Hematopoietic multipotent progenitor cell treated with erythropoietin and hydrocortisone succinate and interleukin-3 and kit ligand, for 15 days (in vitro differentiated cells): ENCODE measurements around the gene SSTR4.
"Not testable (repeated sequence)": the region's sequence is repeated elsewhere in the genome, so short reads cannot be mapped to it uniquely, and the experiment has no call there.

Experiments used
- DNase-seq: peaks from one replicate; pipeline ENCODE4 v3.0.0-alpha.2; 2015; ENCODE audit warnings: low spot score

Gene SSTR4, protein sequence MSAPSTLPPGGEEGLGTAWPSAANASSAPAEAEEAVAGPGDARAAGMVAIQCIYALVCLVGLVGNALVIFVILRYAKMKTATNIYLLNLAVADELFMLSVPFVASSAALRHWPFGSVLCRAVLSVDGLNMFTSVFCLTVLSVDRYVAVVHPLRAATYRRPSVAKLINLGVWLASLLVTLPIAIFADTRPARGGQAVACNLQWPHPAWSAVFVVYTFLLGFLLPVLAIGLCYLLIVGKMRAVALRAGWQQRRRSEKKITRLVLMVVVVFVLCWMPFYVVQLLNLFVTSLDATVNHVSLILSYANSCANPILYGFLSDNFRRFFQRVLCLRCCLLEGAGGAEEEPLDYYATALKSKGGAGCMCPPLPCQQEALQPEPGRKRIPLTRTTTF

DNA sequence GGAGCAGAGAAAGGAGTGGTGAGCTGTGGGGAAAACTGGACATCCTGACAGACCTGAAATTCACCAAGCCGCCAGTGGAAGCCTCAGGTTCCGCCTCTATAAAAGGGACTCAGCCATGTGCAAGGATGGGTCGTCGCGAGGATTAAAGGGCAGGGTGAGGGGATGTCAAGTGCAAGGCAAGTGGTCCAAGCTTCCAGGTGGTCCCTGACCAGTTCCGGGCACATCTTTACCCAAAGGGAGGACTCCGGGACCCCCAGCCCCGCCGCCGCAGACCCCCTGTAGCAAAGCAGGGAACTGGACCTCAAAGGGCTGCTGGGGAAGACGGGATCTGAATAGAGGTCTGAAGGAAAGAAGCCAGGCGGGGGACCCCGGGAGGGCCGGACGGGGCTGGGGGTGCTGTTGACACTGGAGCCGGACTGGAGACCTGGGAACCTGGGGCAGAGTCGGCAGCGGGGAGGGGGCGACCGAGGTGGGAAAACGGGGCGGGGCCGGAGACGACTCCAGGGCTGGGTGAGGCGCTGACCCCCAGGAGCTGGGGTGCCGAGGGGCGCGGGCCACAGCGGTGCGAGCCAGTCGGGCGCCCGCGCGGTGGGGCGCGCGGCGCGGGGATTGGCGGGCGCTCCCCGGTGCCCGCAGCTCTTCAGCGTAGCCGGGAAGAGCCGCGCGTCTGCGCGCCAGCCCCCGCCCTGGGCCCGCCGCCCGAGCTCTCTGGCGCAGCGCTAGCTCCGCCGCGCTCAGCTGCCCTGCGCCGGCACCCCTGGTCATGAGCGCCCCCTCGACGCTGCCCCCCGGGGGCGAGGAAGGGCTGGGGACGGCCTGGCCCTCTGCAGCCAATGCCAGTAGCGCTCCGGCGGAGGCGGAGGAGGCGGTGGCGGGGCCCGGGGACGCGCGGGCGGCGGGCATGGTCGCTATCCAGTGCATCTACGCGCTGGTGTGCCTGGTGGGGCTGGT is at the start of gene SSTR4:
TSS of gene SSTR4 (plus strand) at position 592 of the 951 bp plus-strand sequence. CDS start at position 764, 172 bp downstream.
- DNase-seq, result no peak

GRCh38 chr20:22986601-22987000 is 48.5 kb upstream of the SSTR4 start:
- no peak for DNase-seq

- not testable (repeated sequence) for DNase-seq
Observed at GRCh38 chr20:22991424-22991823, 43.7 kb upstream of the SSTR4 start.

DNA sequence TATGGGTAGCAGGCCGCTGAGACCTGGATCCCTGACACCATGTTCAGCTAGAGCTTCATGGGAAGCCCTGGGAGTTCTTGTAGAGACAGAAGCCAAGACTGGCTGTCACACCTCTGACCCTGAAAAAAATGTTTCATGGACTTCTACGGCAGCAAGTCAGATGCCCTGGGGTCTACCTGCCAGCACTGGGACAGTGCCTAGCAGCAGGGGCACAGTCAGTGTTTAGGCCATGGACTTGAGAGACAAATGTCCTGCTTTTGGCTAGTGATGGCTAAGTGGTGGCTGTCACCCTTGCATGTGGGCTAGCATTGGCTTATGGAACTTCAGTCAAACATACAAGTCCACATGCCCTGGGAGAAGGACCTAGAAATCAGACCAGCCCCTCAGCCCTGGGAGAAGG is 41.3 kb upstream of the SSTR4 start:
- DNase-seq, result no peak

DNA sequence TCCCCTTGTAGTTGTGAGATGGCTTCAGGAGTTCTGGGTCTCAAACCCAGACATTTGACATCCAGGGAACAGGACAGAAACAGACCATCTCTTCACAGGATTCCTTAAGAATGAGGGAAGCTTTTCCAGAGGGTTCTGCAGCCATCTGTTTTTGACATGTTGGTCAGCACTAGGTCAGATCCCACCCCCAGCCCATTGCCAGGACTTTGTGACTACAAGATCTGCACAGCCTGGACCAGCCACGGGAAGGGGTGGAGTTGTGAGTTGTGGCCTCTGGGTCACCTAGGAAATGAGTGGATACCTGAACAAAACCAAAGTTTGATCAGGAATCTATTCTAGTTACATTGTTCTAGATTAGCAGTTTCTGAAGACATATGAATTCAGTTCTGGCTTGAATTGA is 39.2 kb upstream of the SSTR4 start:
- no peak for DNase-seq

DNA sequence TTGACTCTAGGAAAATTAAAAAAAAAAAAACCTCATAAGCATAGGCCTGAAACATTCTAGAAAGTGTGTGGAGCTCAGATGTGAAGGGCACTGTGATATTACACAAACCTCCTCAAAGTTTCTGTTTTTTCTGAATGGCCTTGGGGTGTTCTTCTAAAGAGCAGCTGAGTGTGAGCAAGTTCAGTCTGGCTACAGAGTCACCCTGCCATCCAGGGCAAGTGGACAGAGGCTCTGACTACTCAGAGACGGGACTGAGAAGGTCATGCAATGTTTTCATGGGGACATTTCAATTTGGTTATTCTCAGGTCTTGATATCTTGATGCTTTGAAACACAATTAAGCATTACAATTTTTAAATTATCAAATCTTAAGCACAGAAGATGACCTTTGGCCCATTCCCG is 36.6 kb upstream of the SSTR4 start:
- DNase-seq, result no peak

DNA sequence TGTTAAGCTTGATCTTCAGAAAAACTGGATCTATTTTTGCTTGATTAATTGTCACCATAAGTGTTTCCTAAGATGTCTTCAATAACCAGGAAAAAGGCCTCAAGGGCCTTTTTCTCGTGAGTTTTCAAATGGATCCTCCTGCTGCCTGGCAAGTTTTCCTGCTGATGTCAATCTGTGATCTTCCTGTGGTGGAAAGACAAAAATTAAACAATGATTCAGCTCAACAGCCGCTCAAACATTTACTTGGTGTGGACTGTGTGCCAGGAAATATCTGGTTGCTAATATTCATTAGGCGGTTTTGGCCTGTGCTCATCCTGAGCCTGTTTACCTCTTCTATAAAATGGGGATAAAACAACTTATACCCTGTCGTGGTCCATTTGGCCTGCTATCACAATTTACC is 35.4 kb upstream of the SSTR4 start:
- DNase-seq, result no peak

GRCh38 chr20:23000232-23000947 is 34.7 kb upstream of the SSTR4 start:
- no peak for DNase-seq

GRCh38 chr20:23002276-23002675 is 32.8 kb upstream of the SSTR4 start:
- no peak for DNase-seq

DNA sequence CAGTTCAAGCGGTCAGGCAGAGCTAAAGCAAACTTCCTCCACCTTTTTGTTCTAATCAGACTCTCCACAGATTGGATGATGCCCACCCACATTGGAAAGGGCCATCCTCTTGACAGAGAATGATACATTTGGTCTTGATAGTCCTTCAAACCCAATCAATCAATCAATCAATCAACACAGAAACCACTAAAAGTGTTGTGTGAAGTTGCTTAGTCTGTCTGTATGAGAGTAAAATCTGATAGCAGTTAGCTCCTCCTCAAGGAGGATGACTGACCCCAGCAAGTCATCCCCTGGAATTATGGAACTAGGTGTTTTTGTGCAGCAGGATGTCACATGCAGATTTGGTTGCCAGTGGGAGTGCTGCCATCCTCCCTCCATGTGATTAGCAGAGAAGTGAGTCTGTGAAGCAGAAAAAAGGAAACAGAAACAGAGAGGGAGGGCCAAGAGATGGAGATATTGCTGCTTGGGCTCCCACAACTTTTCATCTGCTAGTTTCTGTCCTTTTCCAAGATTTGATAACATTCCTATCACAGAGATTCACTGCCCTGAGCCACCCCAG is 32.0 kb upstream of the SSTR4 start:
- no peak for DNase-seq

DNA sequence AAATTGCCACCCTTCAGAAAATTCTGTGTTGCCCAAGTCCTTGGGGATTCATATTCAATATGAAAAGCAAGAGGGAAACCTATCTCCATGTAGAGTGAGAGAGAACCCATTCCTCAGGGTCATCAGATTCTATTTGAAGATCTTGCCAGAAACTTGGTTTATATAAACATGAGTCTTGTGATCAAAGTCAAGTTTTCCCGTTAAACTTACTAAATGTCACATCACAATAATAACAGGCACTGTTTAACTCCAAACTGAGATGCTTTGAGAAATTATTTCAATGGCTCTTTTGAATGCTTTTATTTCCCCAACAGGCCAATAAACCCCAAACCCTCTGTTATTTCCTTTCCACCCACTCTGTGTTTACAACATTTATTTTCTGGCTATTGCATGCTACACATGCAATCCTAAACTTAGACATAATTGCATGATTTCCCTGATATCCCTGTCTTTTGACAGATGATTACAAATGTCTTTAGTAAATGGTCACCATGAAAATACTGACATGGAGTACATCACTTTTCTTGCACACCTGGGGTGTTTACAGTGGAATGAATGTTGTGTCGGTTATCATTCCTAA is 31.1 kb upstream of the SSTR4 start:
- DNase-seq, result no peak

GRCh38 chr20:23005776-23006175 is 29.3 kb upstream of the SSTR4 start:
- DNase-seq, result no peak

GRCh38 chr20:23007462-23007861 is 27.6 kb upstream of the SSTR4 start:
- DNase-seq, result no peak

DNA sequence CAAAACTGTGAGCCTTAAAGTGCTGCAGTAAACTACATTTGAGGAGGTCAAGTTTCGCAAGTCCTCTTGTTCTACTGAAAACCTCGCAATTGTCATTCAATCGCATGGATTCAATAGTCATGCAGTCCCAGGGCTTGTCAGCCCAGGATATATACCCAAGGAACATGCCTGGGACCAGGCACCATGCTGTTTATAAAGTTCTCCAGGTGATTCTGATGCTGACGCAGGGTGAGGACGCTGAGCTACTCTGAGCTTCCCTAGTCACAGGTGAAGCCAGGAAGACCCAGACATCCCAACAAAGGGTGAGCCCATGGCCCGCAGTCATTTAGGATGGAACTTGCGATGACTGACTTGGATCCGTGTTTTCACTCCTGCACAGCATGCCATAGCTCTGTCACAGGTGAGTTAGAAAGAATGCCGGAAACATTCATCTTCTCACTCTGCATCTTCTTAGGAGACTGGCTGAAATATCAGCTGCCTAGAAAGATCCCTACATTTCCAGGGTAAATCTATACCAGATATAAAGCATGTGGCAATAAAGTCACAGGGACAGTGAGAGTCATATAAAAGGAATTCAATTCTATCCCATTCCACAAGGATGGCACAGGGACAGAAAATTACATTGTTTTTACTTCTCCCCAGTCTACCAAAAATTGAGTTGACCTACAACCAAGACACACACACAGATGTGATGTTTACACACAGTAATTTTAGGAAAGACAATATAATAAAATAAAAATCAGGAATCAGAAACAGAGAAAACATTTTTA is 27.0 kb upstream of the SSTR4 start:
- no peak for DNase-seq

- DNase-seq, result no peak
Observed at GRCh38 chr20:23008667-23009066, 26.4 kb upstream of the SSTR4 start.

- DNase-seq, result no peak
Observed at GRCh38 chr20:23009636-23010035, 25.5 kb upstream of the SSTR4 start.

DNA sequence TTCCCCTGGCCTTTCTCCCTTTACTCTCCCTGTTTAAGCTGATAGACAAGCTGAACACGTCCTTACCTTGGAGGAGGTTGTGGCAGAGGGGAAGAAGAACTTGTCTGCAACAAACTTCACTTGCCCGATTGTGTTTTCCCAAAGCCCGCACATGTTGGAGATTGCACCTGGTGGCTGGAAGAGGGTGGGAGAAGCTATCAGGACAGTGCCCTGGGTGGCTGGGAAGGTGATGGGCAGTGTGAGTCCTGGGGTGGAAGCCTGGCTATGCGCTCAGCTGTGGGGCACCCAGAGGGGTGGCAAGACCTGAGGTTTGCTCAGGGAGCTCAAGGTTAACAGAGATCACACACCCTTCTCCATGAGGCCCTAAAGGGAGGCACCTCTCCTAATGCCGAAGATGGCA is 25.0 kb upstream of the SSTR4 start:
- DNase-seq, result no peak

DNA sequence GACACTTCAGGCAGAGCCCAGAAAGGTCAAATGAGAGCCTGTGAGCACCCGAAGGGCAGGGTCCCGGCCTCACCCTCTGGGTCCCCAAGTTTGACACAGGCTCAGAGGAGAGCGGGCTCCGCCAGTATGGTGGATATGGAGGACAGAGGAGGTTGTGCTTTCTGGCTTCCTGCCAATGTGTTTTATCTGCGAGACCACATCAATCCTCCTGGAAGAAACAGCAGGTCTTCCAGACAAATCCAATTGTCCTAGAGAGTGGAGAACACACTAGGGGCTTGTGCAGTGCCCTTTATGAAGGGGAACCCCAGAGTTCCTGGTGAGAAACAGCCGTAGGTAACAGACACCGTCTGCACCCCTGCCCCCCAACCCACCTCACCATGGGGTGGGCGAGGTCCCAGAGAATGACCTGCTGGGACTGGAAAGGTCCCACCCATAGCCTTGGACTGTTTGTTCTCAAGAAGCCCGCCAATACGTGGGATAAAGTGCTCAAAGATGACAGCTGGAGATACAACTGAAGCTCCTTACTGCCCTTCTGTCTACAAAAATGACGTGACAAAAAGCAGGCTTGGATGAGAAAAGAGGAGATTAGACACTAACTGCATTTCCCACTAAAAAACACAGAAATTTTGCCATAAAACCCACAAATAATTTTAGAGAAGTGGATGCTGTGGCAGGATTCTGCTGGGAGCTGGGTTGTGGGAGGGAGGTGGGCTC is 23.9 kb upstream of the SSTR4 start:
- DNase-seq, result no peak

- DNase-seq, result no peak
Observed at GRCh38 chr20:23013429-23013828, 21.7 kb upstream of the SSTR4 start.

- DNase-seq, result no peak
Observed at GRCh38 chr20:23017516-23017915, 17.6 kb upstream of the SSTR4 start.
